IMR-90 (cell line): Measurements from ENCODE around the gene PRRC2B. TPM values are rescaled to one million over a fixed set of nuclear protein-coding genes. Genes with fewer than 3 reads are reported as not detected.

ENCODE experiments used
- ATAC-seq: fragments of 200-7000 bp; cut with Tn5 transposase; 2 replicates; pipeline ENCODE4 v1.9.1; 2020; ENCODE audit warnings: low read depth, mild to moderate bottlenecking, moderate library complexity
- BruUV-seq: library from RNA; stranded (reverse); fragments of 400-500 nt; replicated peaks from 2 replicates; lab custom pipeline; 2021; lab: Mats Ljungman, UMichigan
- CTCF ChIA-PET: fragments of 300-600 bp; formaldehyde crosslinking; extraction: SDS; loops from one replicate; lab custom pipeline; 2021; ENCODE audit warnings: antibody characterized with exemption; lab: Yijun Ruan, JAX
- POLR2A ChIA-PET: fragments of 300-600 bp; sonication (Branson Sonifier 250); formaldehyde crosslinking; loops from one replicate; lab custom pipeline; 2022; ENCODE audit warnings: antibody characterized with exemption; ENCODE audit not compliant: unreplicated experiment; lab: Charles Lee
- DNase-seq: peaks from one replicate; pipeline ENCODE4 v3.0.0; 2013
- H2AFZ ChIP-seq: replicated peaks from 2 replicates; pipeline ENCODE3; 2013; ENCODE audit warnings: low read length, mild to moderate bottlenecking; ENCODE audit not compliant: poor library complexity
- H2AK5ac ChIP-seq: 2 replicates; pipeline ENCODE4 v1.6.1; 2013; ENCODE audit warnings: low read depth, low read length, inconsistent platforms
- H2AK9ac ChIP-seq: replicated peaks from 2 replicates; pipeline ENCODE3; 2013; ENCODE audit warnings: mild to moderate bottlenecking, low read depth, low read length, moderate library complexity; ENCODE audit not compliant: poor library complexity
- H2BK120ac ChIP-seq: 2 replicates; pipeline ENCODE4 v1.6.1; 2013; ENCODE audit warnings: low read depth, low read length, inconsistent platforms
- H2BK15ac ChIP-seq: 3 replicates; pipeline ENCODE4 v1.6.1; 2013; ENCODE audit warnings: low read depth, low read length, inconsistent platforms
- H2BK20ac ChIP-seq: 2 replicates; pipeline ENCODE4 v1.6.1; 2013; ENCODE audit warnings: low read depth, mild to moderate bottlenecking, inconsistent platforms, low read length, moderate library complexity
- H2BK5ac ChIP-seq: 2 replicates; pipeline ENCODE4 v1.6.1; 2013; ENCODE audit warnings: mild to moderate bottlenecking, low read depth, low read length, inconsistent platforms; ENCODE audit not compliant: poor library complexity, severe bottlenecking
- H3K14ac ChIP-seq: replicated peaks from 2 replicates; pipeline ENCODE4 v1.6.1; 2013; ENCODE audit warnings: low read depth, low read length, inconsistent platforms
- H3K18ac ChIP-seq: 2 replicates; pipeline ENCODE4 v1.6.1; 2013; ENCODE audit warnings: low read depth, low read length, control low read depth
- H3K23ac ChIP-seq: 2 replicates; pipeline ENCODE4 v1.6.1; 2013; ENCODE audit warnings: low read depth, low read length, inconsistent platforms
- H3K27ac ChIP-seq: 2 replicates; pipeline ENCODE4 v1.5.1; 2013; ENCODE audit warnings: mild to moderate bottlenecking, control low read depth, low read length; ENCODE audit not compliant: insufficient read depth
- H3K27me3 ChIP-seq: 2 replicates; pipeline ENCODE4 v1.6.1; 2013; ENCODE audit warnings: low read length; ENCODE audit not compliant: control insufficient read depth, insufficient read depth
- H3K36me3 ChIP-seq: 2 replicates; pipeline ENCODE4 v1.6.1; 2013; ENCODE audit warnings: low read length, mixed read lengths; ENCODE audit not compliant: control insufficient read depth, insufficient read depth
- H3K4ac ChIP-seq: 2 replicates; pipeline ENCODE4 v1.6.1; 2013; ENCODE audit warnings: low read depth, low read length, inconsistent platforms
- H3K4me1 ChIP-seq: 2 replicates; pipeline ENCODE4 v1.6.1; 2013; ENCODE audit warnings: low read length, mixed read lengths; ENCODE audit not compliant: control insufficient read depth, insufficient read depth
- H3K4me2 ChIP-seq: 2 replicates; pipeline ENCODE4 v1.6.1; 2013; ENCODE audit warnings: low read depth, mild to moderate bottlenecking, control low read depth, low read length, moderate library complexity
- H3K4me3 ChIP-seq: 2 replicates; pipeline ENCODE4 v1.5.1; 2013; ENCODE audit warnings: low read depth, mild to moderate bottlenecking, control low read depth, low read length, moderate library complexity; ENCODE audit not compliant: insufficient read depth
- H3K56ac ChIP-seq: 2 replicates; pipeline ENCODE4 v1.6.1; 2013; ENCODE audit warnings: low read length, inconsistent platforms; ENCODE audit not compliant: insufficient read depth; ENCODE audit errors: extremely low read depth
- H3K79me1 ChIP-seq, 2 experiments: 2 replicates each; pipeline ENCODE4 v1.6.1; 2013; ENCODE audit warnings: low read length in 2 of 2, inconsistent platforms in 1 of 2, low read depth in 1 of 2
- H3K9ac ChIP-seq: 2 replicates; pipeline ENCODE4 v1.6.1; 2013; ENCODE audit warnings: low read depth, low read length, control low read depth
- H3K9me1 ChIP-seq: 2 replicates; pipeline ENCODE4 v1.6.1; 2013; ENCODE audit warnings: low read length, inconsistent platforms; ENCODE audit not compliant: insufficient read depth
- H3K9me3 ChIP-seq: 2 replicates; pipeline ENCODE4 v1.6.1; 2013; ENCODE audit warnings: low read length; ENCODE audit not compliant: control insufficient read depth, insufficient read depth
- H4K20me1 ChIP-seq: 2 replicates; pipeline ENCODE4 v1.6.1; 2013; ENCODE audit warnings: low read length, inconsistent platforms; ENCODE audit not compliant: insufficient read depth
- H4K5ac ChIP-seq: 2 replicates; pipeline ENCODE4 v1.6.1; 2013; ENCODE audit warnings: mild to moderate bottlenecking, low read depth, low read length, control low read depth
- H4K8ac ChIP-seq, 2 experiments: 2 replicates each; pipeline ENCODE4 v1.6.1; 2013; ENCODE audit warnings: low read depth in 2 of 2, low read length in 2 of 2, control low read depth in 1 of 2, inconsistent platforms in 1 of 2
- H4K91ac ChIP-seq: 2 replicates; pipeline ENCODE4 v1.6.1; 2013; ENCODE audit warnings: low read depth, low read length, inconsistent platforms; ENCODE audit not compliant: insufficient read depth
- BHLHE40 ChIP-seq: fragments of 150-350 bp; IDR thresholded peaks from 2 replicates; pipeline ENCODE4 v1.6.1; 2016; ENCODE audit warnings: mild to moderate bottlenecking, low read depth, low read length
- CTCF ChIP-seq: conservative IDR thresholded peaks from 2 replicates; pipeline ENCODE4 v1.5.1; 2012; ENCODE audit warnings: mild to moderate bottlenecking, low read depth, low read length, improper control_type of control experiment
- MXI1 ChIP-seq: IDR thresholded peaks from 2 replicates; pipeline ENCODE4 v1.6.1; 2012; ENCODE audit warnings: low read depth, mild to moderate bottlenecking, low read length, moderate library complexity, borderline replicate concordance
- WGBS, 2 experiments: methylation state at CpG; one replicate each; pipeline versions ENCODE4 v1.1.5 to v1.1.7; 2013; ENCODE audit warnings: missing lambda C conversion rate in 2 of 2; ENCODE audit not compliant: insufficient read length in 1 of 2; ENCODE audit errors: extremely low coverage in 2 of 2; 5-methylcytosine and 5-hydroxymethylcytosine counted together
- dilution Hi-C: fragments of 300-500 bp; cut with HindIII; formaldehyde crosslinking; loops from one replicate; pipeline ENCODE4 v1.14.3; 2018; ENCODE audit warnings: low sequenced_read_pairs; ENCODE audit not compliant: unreplicated experiment
- in situ Hi-C: fragments of 300-500 bp; cut with MboI; formaldehyde crosslinking; loops from 3 replicates; pipeline ENCODE4 v1.14.3; 2019; ENCODE audit warnings: low sequenced_read_pairs, inconsistent platforms, mixed read lengths
- intact Hi-C: fragments of 100-400 bp; cut with micrococcal nuclease; formaldehyde crosslinking; loops from 2 replicates; pipeline ENCODE4 v1.10.0; 2022
- polyA plus RNA-seq, 3 experiments: library from polyadenylated mRNA; depleted of rRNA; stranded (reverse); fragments of >200 nt; gene quantifications; 2 replicates each; pipeline ENCODE4 v1.2.3, GENCODE V29; 2012; ENCODE audit warnings: low replicate concordance in 1 of 3
- total RNA-seq: library from RNA; depleted of rRNA; stranded (reverse); fragments of >200 nt; gene quantifications from 2 replicates; pipeline ENCODE4 v1.2.3, GENCODE V29; 2012
- TF ChIP-seq, protein P1 (sequence below): fragments of 150-350 bp; IDR thresholded peaks from 2 replicates; pipeline ENCODE4 v1.6.1; 2017; ENCODE audit warnings: mild to moderate bottlenecking, antibody characterized with exemption, low read length, low read depth

PRRC2B gene
- total and polyA plus RNA-seq, 2 of the 4 experiments (the other 2 are of a cell fraction) = 19.4 to 39.1 TPM

GRCh38 chr9:131487001-131487400, 93.1 kb downstream of the PRRC2B start:
- H3K14ac ChIP-seq = no peak overlapping the region

More at GRCh38 chr9:131487001-131487400, 93.1 kb downstream of the PRRC2B start:
- Histone ChIP-seq H2BK15ac (no peak overlapping the region), H3K4me2 (no peak overlapping the region), H2BK5ac (no peak overlapping the region), H2BK20ac (no peak overlapping the region), H3K27me3 (no peaks in the 10 kb centered on the region), H3K4me3 (no peak overlapping the region), H3K27ac (no peak overlapping the region), H3K23ac (no peak overlapping the region), H3K9me1 (no peaks in the 10 kb centered on the region), H3K18ac (no peak overlapping the region), H2BK120ac (no peak overlapping the region), H3K4me1 (no peaks in the 10 kb centered on the region), H3K36me3 (peaks cover 95% of the 10 kb centered on the region), H2AFZ (no peak overlapping the region), H4K8ac (no peak overlapping the region), H3K4ac (no peak overlapping the region), H3K79me1 (peaks cover 25 to 53% of the 10 kb centered on the region in 2 experiments; a peak in 3 of 4 replicates), H3K9ac (no peak overlapping the region), H4K91ac (no peak overlapping the region), H2AK5ac (no peak overlapping the region), H4K5ac (no peak overlapping the region), H3K9me3 (no peaks in the 10 kb centered on the region), H2AK9ac (no peak overlapping the region), H4K20me1 (peaks cover 16% of the 10 kb centered on the region), H3K56ac (no peak overlapping the region)
- CTCF ChIA-PET = no interaction called here
- WGBS, 2 experiments = no CpG with 5 or more reads among the region's 9 CpGs
- dilution Hi-C loops (no loop called here), in situ Hi-C loops (no loop called here), intact Hi-C loops (no loop called here)
- DNase-seq (no peak), ATAC-seq (no peak)
- BruUV-seq = no TSS peak
- TF ChIP-seq BHLHE40 = no peak
- TF ChIP-seq CTCF = no peak
- TF ChIP-seq, protein P1, sequence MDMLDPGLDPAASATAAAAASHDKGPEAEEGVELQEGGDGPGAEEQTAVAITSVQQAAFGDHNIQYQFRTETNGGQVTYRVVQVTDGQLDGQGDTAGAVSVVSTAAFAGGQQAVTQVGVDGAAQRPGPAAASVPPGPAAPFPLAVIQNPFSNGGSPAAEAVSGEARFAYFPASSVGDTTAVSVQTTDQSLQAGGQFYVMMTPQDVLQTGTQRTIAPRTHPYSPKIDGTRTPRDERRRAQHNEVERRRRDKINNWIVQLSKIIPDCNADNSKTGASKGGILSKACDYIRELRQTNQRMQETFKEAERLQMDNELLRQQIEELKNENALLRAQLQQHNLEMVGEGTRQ = no peak
- no peak for TF ChIP-seq MXI1
- POLR2A ChIA-PET = no interaction called here
